Measurements from ENCODE around the gene PSMD5. TPM values are rescaled to one million over a fixed set of nuclear protein-coding genes. Genes with fewer than 3 reads are reported as not detected.

Gene PSMD5
- total RNA-seq, 4 donors from 2014 or later = 23.8 to 46.2 (median 30.9) TPM

- no peaks in the 10 kb centered on the region for H3K36me3 ChIP-seq
- peaks cover 9 to 38% (median 22%) of the 10 kb centered on the region in 4 donors for H3K4me1 ChIP-seq
- DNase-seq = no peak
- TF ChIP-seq, protein P1, sequence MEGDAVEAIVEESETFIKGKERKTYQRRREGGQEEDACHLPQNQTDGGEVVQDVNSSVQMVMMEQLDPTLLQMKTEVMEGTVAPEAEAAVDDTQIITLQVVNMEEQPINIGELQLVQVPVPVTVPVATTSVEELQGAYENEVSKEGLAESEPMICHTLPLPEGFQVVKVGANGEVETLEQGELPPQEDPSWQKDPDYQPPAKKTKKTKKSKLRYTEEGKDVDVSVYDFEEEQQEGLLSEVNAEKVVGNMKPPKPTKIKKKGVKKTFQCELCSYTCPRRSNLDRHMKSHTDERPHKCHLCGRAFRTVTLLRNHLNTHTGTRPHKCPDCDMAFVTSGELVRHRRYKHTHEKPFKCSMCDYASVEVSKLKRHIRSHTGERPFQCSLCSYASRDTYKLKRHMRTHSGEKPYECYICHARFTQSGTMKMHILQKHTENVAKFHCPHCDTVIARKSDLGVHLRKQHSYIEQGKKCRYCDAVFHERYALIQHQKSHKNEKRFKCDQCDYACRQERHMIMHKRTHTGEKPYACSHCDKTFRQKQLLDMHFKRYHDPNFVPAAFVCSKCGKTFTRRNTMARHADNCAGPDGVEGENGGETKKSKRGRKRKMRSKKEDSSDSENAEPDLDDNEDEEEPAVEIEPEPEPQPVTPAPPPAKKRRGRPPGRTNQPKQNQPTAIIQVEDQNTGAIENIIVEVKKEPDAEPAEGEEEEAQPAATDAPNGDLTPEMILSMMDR (IDR thresholded peaks at IDR 0.05) = no peak
- no peak for TF ChIP-seq POLR2A (IDR thresholded peaks at IDR 0.05)
- H3K27me3 ChIP-seq = no peaks in the 10 kb centered on the region
- H3K9me3 ChIP-seq = no peaks in the 10 kb centered on the region
- peak overlapping the region; percentile 53 to 76 (median 72) for H3K27ac ChIP-seq
- no peak overlapping the region for H3K4me3 ChIP-seq
Observed at GRCh38 chr9:120889606-120890271, 47.0 kb upstream of the PSMD5 start.

DNA sequence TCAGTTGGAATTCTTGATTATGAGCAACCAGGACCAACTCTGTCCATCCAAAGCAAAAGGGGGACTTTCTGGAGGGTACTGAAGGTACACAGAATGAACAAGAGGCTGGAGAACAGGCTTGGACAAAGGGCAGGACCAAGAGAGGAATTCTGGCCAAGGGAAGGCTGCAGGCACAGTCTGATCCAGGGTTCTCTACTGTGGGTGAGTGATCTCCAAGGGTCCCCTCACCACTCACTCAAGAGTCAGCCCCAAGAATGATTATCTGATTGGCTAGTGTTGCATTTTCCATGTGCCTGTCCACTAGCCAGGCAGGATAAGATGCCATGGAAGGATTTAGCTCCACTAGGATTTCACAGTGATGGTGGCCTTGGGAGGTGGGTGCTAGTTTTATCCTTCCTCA, 45.9 kb upstream of the PSMD5 start:
- no peak overlapping the region for H3K4me3 ChIP-seq
- H3K4me1 ChIP-seq = peaks cover 9 to 38% (median 19%) of the 10 kb centered on the region in 4 donors

DNA sequence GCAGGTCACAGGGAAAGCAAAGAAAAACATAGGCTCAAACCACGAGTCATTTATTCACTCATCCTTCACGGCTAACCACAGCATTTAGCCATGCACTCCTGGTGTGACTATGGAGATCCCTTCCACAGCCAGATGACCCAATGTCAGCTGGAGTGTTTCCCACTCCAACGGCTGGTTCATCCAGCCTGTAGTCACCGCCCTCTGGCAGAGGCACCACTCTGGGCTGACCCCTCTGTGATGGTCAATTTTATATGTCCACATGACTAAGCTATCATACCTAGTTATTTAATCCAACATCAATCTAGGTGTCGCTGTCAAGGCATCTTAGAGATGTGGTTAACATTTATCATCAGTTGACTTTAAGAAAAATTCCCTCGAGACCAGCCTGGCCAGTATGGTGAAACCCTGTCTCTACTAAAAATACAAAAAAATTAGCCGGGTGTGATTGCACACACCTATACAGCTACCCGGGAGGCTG, 43.8 kb upstream of the PSMD5 start:
- H3K36me3 ChIP-seq = no peaks in the 10 kb centered on the region
- no peak overlapping the region for H3K4me3 ChIP-seq
- TF ChIP-seq, protein P1 (IDR thresholded peaks at IDR 0.05) = no peak
- no peak for TF ChIP-seq POLR2A (IDR thresholded peaks at IDR 0.05)
- no peak for DNase-seq
- H3K27ac ChIP-seq = peak overlapping the region in 2 of 4 donors; percentile 42 to 58
- H3K9me3 ChIP-seq = no peaks in the 10 kb centered on the region
- no peaks in the 10 kb centered on the region for H3K27me3 ChIP-seq
- peaks cover 0 to 23% (median 4%) of the 10 kb centered on the region in 4 donors for H3K4me1 ChIP-seq

More for the DNA sequence above, 45.9 kb upstream of the PSMD5 start:
- DNase-seq = no peak
- no peaks in the 10 kb centered on the region for H3K36me3 ChIP-seq
- H3K27me3 ChIP-seq = no peaks in the 10 kb centered on the region
- H3K9me3 ChIP-seq = no peaks in the 10 kb centered on the region
- no peak overlapping the region for H3K27ac ChIP-seq
- TF ChIP-seq, protein P1 (IDR thresholded peaks at IDR 0.05) = no peak
- TF ChIP-seq POLR2A (IDR thresholded peaks at IDR 0.05) = no peak

- H3K9me3 ChIP-seq = no peaks in the 10 kb centered on the region
- peaks cover 0 to 17% (median 3%) of the 10 kb centered on the region in 4 donors for H3K4me1 ChIP-seq
- no peaks in the 10 kb centered on the region for H3K36me3 ChIP-seq
- no peak for TF ChIP-seq POLR2A (IDR thresholded peaks at IDR 0.05)
- TF ChIP-seq, protein P1 (IDR thresholded peaks at IDR 0.05) = no peak
- DNase-seq = no peak
- peak overlapping the region; percentile 3 to 58 (median 28) for H3K27ac ChIP-seq
- no peaks in the 10 kb centered on the region for H3K27me3 ChIP-seq
- H3K4me3 ChIP-seq = no peak overlapping the region
Observed at GRCh38 chr9:120885958-120886357, 43.2 kb upstream of the PSMD5 start.

GRCh38 chr9:120885457-120885856, 42.7 kb upstream of the PSMD5 start:
- Histone ChIP-seq H3K27ac (peak overlapping the region; percentile 3 to 58 (median 28)), H3K27me3 (no peaks in the 10 kb centered on the region), H3K4me1 (peaks cover 0 to 12% (median 1%) of the 10 kb centered on the region in 4 donors), H3K9me3 (no peaks in the 10 kb centered on the region), H3K4me3 (no peak overlapping the region), H3K36me3 (no peaks in the 10 kb centered on the region)
- TF ChIP-seq POLR2A (IDR thresholded peaks at IDR 0.05) = no peak
- TF ChIP-seq, protein P1 (IDR thresholded peaks at IDR 0.05) = no peak
- DNase-seq = no peak

All from Peyer's patch (tissue), 4 donors.